ENCODE measurements around the gene ADM5. TPM values are rescaled to one million over a fixed set of nuclear protein-coding genes. Genes with fewer than 3 reads are reported as not detected.
A peak's percentile ranks its signal among the peaks of the same experiment; 100 is the strongest.

ADM5 gene
- total RNA-seq, 1 experiment from 2014 or later = 4.7 TPM

- Histone ChIP-seq H3K4me3 (ENCODE audit: low read depth in 2 of 2, low read length in 2 of 2) (no peak overlapping the region), H3K27ac (ENCODE audit: low read length) (0 out of 2 replicates have a peak overlapping the region, but pooled peaks have one; percentile 23), H3K9me3 (ENCODE audit: control insufficient read depth, insufficient read depth, low read depth, low read length) (no peaks in the 10 kb centered on the region), H3K27me3 (ENCODE audit: control insufficient read depth, insufficient read depth, low read length) (no peaks in the 10 kb centered on the region), H3K4me1 (ENCODE audit: control insufficient read depth, insufficient read depth, low read length) (peaks cover 4% of the 10 kb centered on the region; the same call in 1 of the 2 replicates), H3K36me3 (ENCODE audit: control insufficient read depth, insufficient read depth, low read length) (no peaks in the 10 kb centered on the region; the same call in 1 of the 2 replicates)
- ChIA-PET CTCF (interaction anchor here (1.0 kb wide), 1 partner anchor 9 kb away, joined by 6 read pairs; no protein-coding TSS in a partner anchor), POLR2A (no interaction called here)
- no TSS peak for BruUV-seq (replicated peaks)
- DNase-seq (ENCODE audit: low read depth, low spot score) (no peak), ATAC-seq (peak; percentile 40)
- TF ChIP-seq CTCF (IDR thresholded peaks at IDR 0.05) (peak; percentile 93), TCF7L2 (IDR thresholded peaks at IDR 0.05; ENCODE audit: low read depth, low read length) (no peak)
- intact Hi-C loops (cut with micrococcal nuclease; ENCODE audit: unreplicated experiment) (no loop called here), in situ Hi-C loops (cut with HindIII; ENCODE audit: low pct_unique_long_range_greater_than_20kb, low sequenced_read_pairs) (no loop called here)
Measured at GRCh38 chr19:49672131-49672919, 17.1 kb upstream of the ADM5 start.

GRCh38 chr19:49676136-49676783 is 13.1 kb upstream of the ADM5 start:
- peak; percentile 79 for TF ChIP-seq POLR2AphosphoS5 (IDR thresholded peaks at IDR 0.05; ENCODE audit: low read depth, low read length)
- TF ChIP-seq CTCF (IDR thresholded peaks at IDR 0.05) = no peak
- ATAC-seq (peak; percentile 43), DNase-seq (ENCODE audit: low read depth, low spot score) (peak; percentile 84)
- ChIA-PET CTCF (interaction anchor here (0.5 to 1.0 kb wide), 4 partner anchors 40 to 231 kb away, joined by 3 to 4 read pairs (median 4); partner anchors contain the start of gene NOSIP), POLR2A (interaction anchor here (0.6 to 1.2 kb wide), 4 partner anchors 11 to 182 kb away, joined by 3 to 5 read pairs (median 4); partner anchors contain the start of genes RRAS and SCAF1)
- in situ Hi-C loops (cut with HindIII; ENCODE audit: low pct_unique_long_range_greater_than_20kb, low sequenced_read_pairs) = no loop called here
- Histone ChIP-seq H3K27me3 (ENCODE audit: control insufficient read depth, insufficient read depth, low read length) (no peaks in the 10 kb centered on the region), H3K27ac (ENCODE audit: low read length) (peak overlapping the region; percentile 98), H3K4me3 (ENCODE audit: low read depth in 2 of 2, low read length in 2 of 2) (peak overlapping the region; percentile 72 to 88), H3K4me1 (ENCODE audit: control insufficient read depth, insufficient read depth, low read length) (peaks cover 23% of the 10 kb centered on the region), H3K36me3 (ENCODE audit: control insufficient read depth, insufficient read depth, low read length) (peaks cover 3% of the 10 kb centered on the region), H3K9me3 (ENCODE audit: control insufficient read depth, insufficient read depth, low read depth, low read length) (no peaks in the 10 kb centered on the region)
- BruUV-seq (replicated peaks) = no TSS peak
- intact Hi-C loops (cut with micrococcal nuclease; ENCODE audit: unreplicated experiment) = no loop called here

GRCh38 chr19:49676784-49677230 is 12.6 kb upstream of the ADM5 start:
- TF ChIP-seq TCF7L2 (IDR thresholded peaks at IDR 0.05; ENCODE audit: low read depth, low read length) (no peak), CTCF (IDR thresholded peaks at IDR 0.05) (no peak), REST (IDR thresholded peaks at IDR 0.05; ENCODE audit: insufficient read depth in 1 of 2, low read depth in 2 of 2, low read length in 1 of 2) (no peak), POLR2AphosphoS5 (IDR thresholded peaks at IDR 0.05; ENCODE audit: low read depth, low read length) (no peak), SIN3A (IDR thresholded peaks at IDR 0.05; ENCODE audit: borderline replicate concordance, insufficient read depth, low read depth, low read length) (no peak)
- CTCF ChIA-PET = interaction anchor here (0.5 to 1.0 kb wide), 2 partner anchors 39 to 133 kb away, joined by 3 to 4 read pairs; no protein-coding TSS in a partner anchor
- BruUV-seq (replicated peaks) = no TSS peak

More at GRCh38 chr19:49676784-49677230, 12.6 kb upstream of the ADM5 start:
- POLR2A ChIA-PET = interaction anchor here (1.0 to 1.2 kb wide), 3 partner anchors 12 to 37 kb away, joined by 4 to 5 read pairs (median 5); partner anchors contain the start of genes RRAS and SCAF1
- Histone ChIP-seq H3K36me3 (ENCODE audit: control insufficient read depth, insufficient read depth, low read length) (peaks cover 6% of the 10 kb centered on the region), H3K4me1 (ENCODE audit: control insufficient read depth, insufficient read depth, low read length) (peaks cover 23% of the 10 kb centered on the region), H3K27me3 (ENCODE audit: control insufficient read depth, insufficient read depth, low read length) (no peaks in the 10 kb centered on the region), H3K27ac (ENCODE audit: low read length) (peak overlapping the region; percentile 85), H3K4me3 (ENCODE audit: low read depth in 2 of 2, low read length in 2 of 2) (peak overlapping the region; percentile 83 to 88), H3K9me3 (ENCODE audit: control insufficient read depth, insufficient read depth, low read depth, low read length) (no peaks in the 10 kb centered on the region)
- peak; percentile 85 for ATAC-seq
- intact Hi-C loops (cut with micrococcal nuclease; ENCODE audit: unreplicated experiment) (no loop called here), in situ Hi-C loops (cut with HindIII; ENCODE audit: low pct_unique_long_range_greater_than_20kb, low sequenced_read_pairs) (no loop called here)
- DNase-seq (ENCODE audit: low read depth, low spot score) = peak; percentile 97

Data from Panc1 (cell line).